Ishikawa (cell line): ENCODE results near the gene TPK1.

Source experiments
- CEBPB ChIP-seq: IDR thresholded peaks from 2 replicates; pipeline ENCODE4 v1.6.1; 2012
- EP300 ChIP-seq: IDR thresholded peaks from 2 replicates; pipeline ENCODE4 v1.6.1; 2012; ENCODE audit warnings: borderline replicate concordance
- MAX ChIP-seq: IDR thresholded peaks from 2 replicates; pipeline ENCODE4 v1.6.1; 2012
- RAD21 ChIP-seq: IDR thresholded peaks from 2 replicates; pipeline ENCODE4 v1.6.1; 2012; ENCODE audit warnings: low read depth
- TCF12 ChIP-seq: IDR thresholded peaks from 2 replicates; pipeline ENCODE4 v1.6.1; 2012; ENCODE audit warnings: low read depth
- USF1 ChIP-seq: IDR thresholded peaks from 2 replicates; pipeline ENCODE4 v1.6.1; 2012
- YY1 ChIP-seq: IDR thresholded peaks from 2 replicates; pipeline ENCODE4 v1.6.1; 2012; ENCODE audit warnings: low read depth

DNA sequence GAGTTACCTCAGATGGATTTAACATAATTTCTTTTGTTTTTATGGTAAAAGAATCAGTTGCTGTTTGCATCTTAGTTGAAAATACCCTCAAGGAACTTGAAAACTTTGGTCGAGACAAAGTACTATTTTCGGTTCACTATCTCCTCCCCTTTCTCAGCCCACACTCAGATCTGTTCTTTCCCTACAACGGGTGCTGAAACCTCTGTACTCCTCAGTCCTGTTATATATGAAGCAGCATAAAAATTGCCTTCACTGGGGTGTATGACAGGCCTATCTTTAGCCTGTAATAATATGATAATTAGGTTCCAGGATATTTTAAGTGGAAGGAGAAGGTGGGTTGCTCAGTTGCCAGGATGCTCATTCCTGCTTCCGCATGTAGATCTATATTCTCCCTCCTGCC is 327.2 kb downstream of the TPK1 start:
- TF ChIP-seq TCF12 = no peak
- TF ChIP-seq YY1 = no peak
- no peak for TF ChIP-seq MAX
- TF ChIP-seq CEBPB = no peak
- no peak for TF ChIP-seq RAD21
- TF ChIP-seq EP300 = no peak
- no peak for TF ChIP-seq USF1
